HTR-8/SVneo (cell line): ENCODE data around the gene ATRX.
A peak's percentile ranks its signal among the peaks of the same experiment; 100 is the strongest.
"Not testable (repeated sequence)": the region's sequence is repeated elsewhere in the genome, so short reads cannot be mapped to it uniquely, and the experiment has no call there.

Experiments
- DNase-seq: peaks from one replicate; pipeline ENCODE4 v3.0.0; 2011; ENCODE audit warnings: low spot score, mixed read lengths; ENCODE audit not compliant: insufficient read length
- FAIRE-seq: peaks from 2 replicates; lab custom pipeline; 2011; peaks lifted over from hg19 to GRCh38; lab: Jason Lieb, UNC

Gene ATRX

DNA sequence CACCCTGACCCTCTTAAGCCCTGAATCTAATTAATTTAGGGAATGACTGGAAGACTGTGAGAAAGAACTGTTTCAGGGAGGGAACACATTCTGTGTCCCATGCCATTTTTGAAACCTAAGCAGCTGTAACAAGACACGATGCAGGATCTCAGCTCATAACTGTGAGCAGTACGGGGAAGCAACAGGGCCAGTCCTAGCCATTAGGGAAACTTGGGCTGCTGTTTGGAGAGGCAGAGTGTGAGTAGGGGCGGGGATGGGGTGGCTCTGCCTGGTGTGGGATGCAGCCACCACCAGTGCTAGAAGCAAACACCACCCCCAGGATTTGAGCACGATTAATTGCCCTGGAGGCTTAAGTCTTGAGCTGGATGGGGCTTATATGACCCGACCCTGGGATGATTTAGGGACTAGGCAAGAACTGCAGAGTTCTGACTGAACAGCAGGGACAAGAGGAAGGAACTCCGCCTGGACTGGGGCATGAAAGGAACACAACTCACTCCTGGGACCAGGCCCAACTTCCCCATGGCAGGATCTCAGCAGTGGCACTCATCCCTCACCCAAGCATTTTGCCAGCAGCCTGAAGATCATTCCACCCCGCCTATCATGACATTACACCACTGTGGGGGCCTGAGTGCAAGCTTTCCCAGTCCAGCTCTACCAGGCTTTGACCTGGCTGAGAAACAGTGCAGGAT lies 43.1 kb downstream of the ATRX start:
- no peak for DNase-seq
- no peak for FAIRE-seq

- FAIRE-seq = no peak
- no peak for DNase-seq
Observed at GRCh38 chrX:77740376-77740905, 45.6 kb downstream of the ATRX start.

- DNase-seq = no peak
- no peak for FAIRE-seq
Observed at GRCh38 chrX:77733342-77733741, 52.7 kb downstream of the ATRX start.

DNA sequence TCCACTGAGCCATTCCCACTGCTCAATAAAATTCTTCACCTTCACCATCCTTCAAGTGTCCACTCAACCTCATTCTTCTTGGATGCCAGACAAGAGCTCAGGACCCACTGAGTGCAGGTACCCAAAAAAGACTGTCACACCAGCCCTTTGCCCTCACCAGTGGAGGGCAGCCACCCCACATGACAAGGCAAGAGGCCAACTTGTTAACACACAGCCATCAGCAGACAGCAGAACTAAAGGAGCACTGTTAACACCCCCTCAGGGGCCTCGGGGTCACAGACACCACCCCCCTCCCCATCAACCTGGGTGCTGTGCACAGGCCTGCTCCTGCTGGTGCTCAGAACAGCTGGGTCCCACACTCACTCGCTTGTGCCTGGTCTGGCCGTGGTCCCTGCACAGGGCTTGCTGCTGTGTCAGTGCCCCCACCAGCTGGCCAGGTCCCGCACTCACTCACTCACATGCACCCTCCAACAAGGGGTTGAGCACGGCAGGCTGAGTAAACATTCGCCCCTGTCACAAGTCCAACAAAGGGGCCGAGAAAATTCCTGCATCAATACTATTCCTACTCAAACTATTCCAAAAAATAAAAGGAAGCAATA lies 54.1 kb downstream of the ATRX start:
- DNase-seq (no peak), FAIRE-seq (no peak)

GRCh38 chrX:77726095-77726494 lies 59.9 kb downstream of the ATRX start:
- FAIRE-seq, DNase-seq: not testable (repeated sequence)

GRCh38 chrX:77723681-77724080 lies 62.3 kb downstream of the ATRX start:
- FAIRE-seq = no peak
- DNase-seq = no peak

GRCh38 chrX:77719388-77719787 lies 66.6 kb downstream of the ATRX start:
- no peak for FAIRE-seq

DNA sequence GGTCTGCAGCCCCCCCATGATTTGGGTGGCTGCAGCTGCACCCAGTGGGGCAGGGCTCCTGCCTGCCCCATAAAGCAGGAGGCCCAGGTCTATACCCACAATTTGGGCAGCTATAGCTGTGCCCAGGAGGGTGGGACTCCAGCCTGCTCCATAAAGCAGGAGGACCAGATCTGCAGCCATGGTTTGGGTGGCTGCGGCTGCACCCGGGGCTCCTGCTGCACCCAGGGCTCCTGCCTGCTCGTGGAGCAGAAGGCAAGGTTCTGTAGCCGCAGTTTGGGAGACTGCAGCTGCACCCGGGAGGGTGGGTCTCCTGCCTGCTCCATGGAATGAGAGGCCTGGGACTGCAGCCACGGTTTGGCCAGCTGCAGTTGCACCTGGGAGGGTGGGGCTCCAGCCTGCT lies 81.1 kb downstream of the ATRX start:
- DNase-seq = no peak
- FAIRE-seq = no peak

More at GRCh38 chrX:77719388-77719787, 66.6 kb downstream of the ATRX start:
- DNase-seq = no peak

GRCh38 chrX:77698242-77698641 lies 87.8 kb downstream of the ATRX start:
- FAIRE-seq (no peak), DNase-seq (no peak)

DNA sequence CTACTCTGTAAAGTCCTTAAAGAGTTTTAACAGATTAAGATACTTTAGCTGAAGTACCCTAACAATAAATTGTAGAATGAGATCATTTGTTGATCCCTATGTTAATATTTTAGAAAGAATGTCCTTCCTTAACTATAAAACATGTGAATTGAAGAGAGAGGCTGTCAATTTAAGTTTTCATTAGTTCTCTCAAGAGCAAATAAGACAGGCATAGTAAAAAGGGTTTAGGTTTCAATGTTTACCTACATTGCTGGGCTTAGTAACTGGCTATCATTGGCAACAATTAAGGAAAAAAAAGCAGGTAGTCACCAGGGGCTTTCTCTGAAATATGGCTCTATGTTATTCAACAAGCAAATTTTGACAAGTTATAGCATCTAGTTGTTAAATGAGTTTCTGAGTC lies 91.5 kb downstream of the ATRX start:
- FAIRE-seq (no peak), DNase-seq (no peak)

- DNase-seq (no peak), FAIRE-seq (no peak)
Observed at GRCh38 chrX:77693594-77693993, 92.4 kb downstream of the ATRX start.

DNA sequence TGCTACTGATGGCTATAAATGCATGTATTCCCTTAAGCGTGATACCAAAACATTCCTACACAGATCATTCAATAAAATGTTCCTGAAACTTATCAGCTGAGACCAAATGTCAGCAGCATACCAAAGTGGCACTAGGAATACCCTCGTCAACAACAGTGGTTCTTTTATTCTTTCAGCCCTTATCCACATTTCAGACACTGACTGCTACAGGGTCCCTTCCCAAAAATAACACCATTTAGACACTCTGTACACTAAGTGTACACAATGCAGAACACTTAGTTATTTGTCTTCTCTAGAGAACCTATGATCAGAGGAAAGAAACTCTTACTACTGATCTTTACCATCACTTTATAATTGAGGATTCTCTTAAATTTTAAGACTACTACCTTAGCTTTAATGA lies 94.1 kb downstream of the ATRX start:
- no peak for DNase-seq
- FAIRE-seq = no peak

DNA sequence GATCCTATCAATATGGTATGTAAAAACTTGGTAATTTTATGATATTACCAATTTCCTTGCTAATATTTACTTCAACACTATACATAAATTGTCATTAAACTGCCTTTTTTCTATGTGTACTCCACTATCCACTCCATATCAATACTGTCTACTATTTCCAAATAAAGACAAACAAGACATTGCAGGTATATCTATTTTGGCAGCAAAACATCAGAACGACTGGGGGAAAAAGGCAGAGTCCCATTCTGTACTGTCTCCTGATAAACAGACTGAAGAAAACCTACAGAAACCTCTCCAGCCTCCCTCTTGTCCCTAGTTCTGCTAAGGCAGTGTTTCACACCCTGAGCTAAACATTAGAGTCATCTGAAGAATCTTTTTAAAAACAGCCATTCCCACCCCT lies 96.6 kb downstream of the ATRX start:
- FAIRE-seq (no peak), DNase-seq (no peak)

- FAIRE-seq, DNase-seq: not testable (repeated sequence)
Observed at GRCh38 chrX:77685683-77686082, 100.3 kb downstream of the ATRX start.

DNA sequence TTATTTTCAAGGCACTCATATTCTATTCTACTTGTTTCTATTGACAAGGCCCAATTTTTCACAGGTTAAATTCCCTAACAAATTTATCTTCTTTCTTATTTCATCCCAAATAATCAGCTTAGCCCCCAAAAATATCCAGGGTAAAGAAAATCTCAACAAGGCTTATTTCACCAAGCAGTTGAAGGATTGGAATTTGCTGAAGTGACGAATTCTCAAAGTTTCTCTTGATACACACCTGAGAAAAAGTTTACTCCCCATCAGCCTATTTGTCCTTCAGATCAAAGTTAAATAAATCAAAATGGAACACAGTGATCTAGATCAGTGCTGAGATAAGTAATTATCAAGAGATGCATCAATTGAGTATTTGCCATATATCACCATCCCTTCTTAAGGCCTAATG lies 106.9 kb downstream of the ATRX start:
- DNase-seq = no peak
- FAIRE-seq = no peak

DNA sequence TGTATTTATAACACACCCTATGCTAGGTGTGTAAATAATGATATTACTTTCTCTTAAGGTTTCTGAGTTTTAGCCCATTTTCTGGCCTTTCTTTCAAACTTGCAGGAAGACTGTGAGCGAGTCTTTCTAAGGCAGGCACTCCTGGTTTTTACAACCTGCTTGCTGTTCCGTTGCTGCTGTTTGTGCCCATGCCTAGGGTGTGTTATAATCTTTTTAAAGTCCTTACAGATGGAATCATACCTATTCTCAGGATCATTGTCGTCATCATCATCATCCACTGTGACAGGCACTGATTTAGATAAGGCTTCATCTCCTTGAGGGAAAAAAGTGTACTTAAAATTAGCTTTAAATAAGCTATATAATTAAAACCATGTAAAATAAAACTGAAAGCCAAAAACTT lies 110.0 kb downstream of the ATRX start:
- no peak for DNase-seq
- FAIRE-seq = no peak

DNA sequence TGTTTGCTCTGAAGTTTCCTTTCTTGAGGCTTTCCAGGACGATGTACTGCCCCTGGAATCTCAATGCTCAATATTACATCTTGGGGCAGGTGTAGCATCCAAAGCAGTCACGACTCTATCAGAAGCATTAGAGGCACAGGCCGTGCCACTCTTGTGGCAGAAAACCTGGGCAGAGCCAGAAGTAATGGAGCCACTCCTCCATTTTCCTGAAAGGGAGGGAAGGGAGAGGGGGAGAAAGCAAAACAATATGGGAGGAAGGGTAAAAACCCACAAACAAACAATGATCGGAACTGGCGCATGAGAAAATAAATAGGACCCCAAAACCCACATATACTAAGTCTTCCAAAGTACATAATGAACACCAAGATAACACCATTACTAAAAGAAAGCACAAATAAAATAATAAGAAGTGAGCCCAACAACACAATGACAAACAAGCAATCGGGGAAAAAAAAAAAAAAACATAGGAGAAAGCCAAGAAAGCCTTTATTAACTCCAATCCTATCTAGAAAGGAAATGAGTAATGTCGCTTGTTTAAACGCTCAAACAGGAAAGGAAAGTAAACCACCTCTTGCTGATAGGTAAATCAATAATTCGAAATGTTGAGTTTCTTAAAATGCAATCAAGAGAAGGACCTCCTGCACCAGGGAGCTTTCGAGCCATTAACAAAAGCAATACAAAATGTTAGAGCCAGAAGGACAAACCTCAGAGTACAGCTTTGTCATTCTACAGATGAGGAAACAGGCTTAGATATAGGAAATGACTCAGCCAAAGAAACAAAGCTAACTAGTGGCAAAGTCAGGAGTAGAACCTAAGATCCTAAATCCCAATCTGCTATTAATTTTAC lies 117.4 kb downstream of the ATRX start:
- FAIRE-seq = no peak
- DNase-seq = peak; percentile 3

- no peak for DNase-seq
- no peak for FAIRE-seq
Observed at GRCh38 chrX:77658886-77659285, 127.1 kb downstream of the ATRX start.

- FAIRE-seq = no peak
Observed at GRCh38 chrX:77652095-77652494, 133.9 kb downstream of the ATRX start.

GRCh38 chrX:77640702-77641101 lies 145.3 kb downstream of the ATRX start:
- DNase-seq (no peak), FAIRE-seq (no peak)

More at GRCh38 chrX:77652095-77652494, 133.9 kb downstream of the ATRX start:
- DNase-seq = no peak

DNA sequence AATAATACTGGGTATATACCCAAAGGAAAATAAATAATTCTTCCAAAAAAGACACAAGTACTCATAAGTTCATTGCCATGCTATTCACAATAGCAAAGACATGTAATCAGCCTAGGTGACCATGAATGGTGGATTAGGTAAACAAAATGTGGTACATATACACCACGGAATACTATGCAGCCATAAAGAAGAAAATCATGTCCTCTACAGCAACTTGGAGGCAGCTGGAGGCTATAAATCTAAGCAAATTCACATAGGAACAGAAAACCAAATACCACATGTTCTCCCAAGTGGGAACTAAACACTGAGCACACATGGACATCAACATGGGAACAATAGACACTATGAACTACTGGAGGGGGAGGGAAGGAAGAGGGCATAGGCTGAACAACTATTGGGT lies 146.2 kb downstream of the ATRX start:
- no peak for FAIRE-seq
- no peak for DNase-seq
